Left lung (tissue), 14 donors: ENCODE measurements around the gene HDX. TPM values are rescaled to one million over a fixed set of nuclear protein-coding genes. Genes with fewer than 3 reads are reported as not detected.
"Not testable (repeated sequence)": the region's sequence is repeated elsewhere in the genome, so short reads cannot be mapped to it uniquely, and the experiment has no call there.

Source experiments
- ATAC-seq: fragments of 200-7000 bp; cut with Tn5 transposase; one replicate; pipeline ENCODE4 v1.9.1; 2020; ENCODE audit warnings: moderate library complexity
- DNase-seq, 4 donors: peaks; one replicate each; pipeline ENCODE4 v3.0.0-alpha.2; 2013 to 2020
- H3K27ac ChIP-seq, 2 donors: fragments of 200-600 bp; sonication (generic) in 1 of 2; one replicate each; pipeline versions ENCODE4 v1.5.0 to v1.8.0; 2020 to 2021
- H3K27me3 ChIP-seq, 2 donors: fragments of 200-600 bp; sonication (generic) in 1 of 2; one replicate each; pipeline versions ENCODE4 v1.5.0 to v1.8.0; 2020 to 2021
- H3K36me3 ChIP-seq, 2 donors: fragments of 200-600 bp; sonication (generic) in 1 of 2; one replicate each; pipeline versions ENCODE4 v1.5.0 to v1.8.0; 2020 to 2021
- H3K4me1 ChIP-seq, 2 donors: fragments of 200-600 bp; one replicate each; pipeline ENCODE4 v1.8.0; 2021
- H3K4me3 ChIP-seq, 2 donors: fragments of 200-600 bp; sonication (generic) in 1 of 2; one replicate each; pipeline versions ENCODE4 v1.5.0 to v1.8.0; 2020 to 2021; ENCODE audit warnings: mild to moderate bottlenecking in 1 of 2
- H3K9me3 ChIP-seq, 2 donors: fragments of 200-600 bp; sonication (generic) in 1 of 2; one replicate each; pipeline versions ENCODE4 v1.5.0 to v1.8.0; 2020 to 2021
- CTCF ChIP-seq, 2 donors: fragments of 200-600 bp; sonication (generic) in 1 of 2; IDR thresholded peaks; one replicate each; pipeline versions ENCODE4 v1.5.0 to v1.8.0; 2021; ENCODE audit warnings: antibody characterized with exemption in 2 of 2
- intact Hi-C, 2 donors: fragments of 100-400 bp; cut with DNase I; formaldehyde crosslinking; loops; one replicate each; pipeline versions ENCODE4 v1.11.2 to v1.14.2; 2022
- long read RNA-seq, 12 donors: library from polyadenylated mRNA in 2 of 12; unstranded in 2 of 12; transcript quantifications; one replicate each; pipeline ENCODE4 v2.0.0 and lab custom pipeline, GENCODE V29; 2019 to 2026
- polyA plus RNA-seq, 6 donors: library from polyadenylated mRNA; unstranded; fragments of 120-200 nt; gene quantifications; one replicate each; pipeline ENCODE4 v1.2.1, GENCODE V29; 2013; ENCODE audit not compliant: insufficient read length in 6 of 6
- total RNA-seq, 2 donors: library from RNA; stranded (reverse); fragmentation: NEBNext Ultra II Directional; extraction: Animal tissue kit (Norgen Biotek cat#: 25700); gene quantifications; one replicate each; pipeline ENCODE4 v1.2.1, GENCODE V29; 2021
- donor health status: DM: no; HTN: yes; CAD: no.
- donor health status: DM: no; HTN: no; CAD: no.

The HDX gene
- total RNA-seq, result 1 to 10 TPM; 4.4 to 5.5 TPM
- polyA plus RNA-seq, result 1 to 10 TPM; 6.4 to 7.7 (median 6.9) TPM
- long read RNA-seq, donor 1, partial matches to known transcripts, result 0 of 1 reads
- long read RNA-seq, donor 1, other reads (novel, unspliced or antisense), result 0 of 1 reads
- long read RNA-seq, donor 2, partial matches to known transcripts, result 0 of 1 reads
- long read RNA-seq, donor 2, other reads (novel, unspliced or antisense), result 0 of 1 reads
- long read RNA-seq, donor 3, full-length matches to known transcripts, result 1 of 1 reads
- long read RNA-seq, donor 3, partial matches to known transcripts, result 0 of 1 reads
- long read RNA-seq, donor 3, other reads (novel, unspliced or antisense), result 0 of 1 reads
- long read RNA-seq, donor 4, partial matches to known transcripts, result 2 of 3 reads
- long read RNA-seq, donor 4, other reads (novel, unspliced or antisense), result 1 of 3 reads
- long read RNA-seq, donor 5, result 0 reads
- long read RNA-seq, donor 6, partial matches to known transcripts, result 0 of 1 reads
- long read RNA-seq, donor 6, other reads (novel, unspliced or antisense), result 0 of 1 reads
- long read RNA-seq, donor 7, result 0 reads
- long read RNA-seq, donor 8, partial matches to known transcripts, result 0 of 1 reads
- long read RNA-seq, donor 8, other reads (novel, unspliced or antisense), result 0 of 1 reads
- long read RNA-seq, donor 9, result 0 reads
- long read RNA-seq, donor 10, partial matches to known transcripts, result 0 of 1 reads
- long read RNA-seq, donor 10, other reads (novel, unspliced or antisense), result 1 of 1 reads
- long read RNA-seq, donor 11, full-length matches to known transcripts, result 2 of 2 reads
- long read RNA-seq, donor 11, partial matches to known transcripts, result 0 of 2 reads
- long read RNA-seq, donor 11, other reads (novel, unspliced or antisense), result 0 of 2 reads
- long read RNA-seq, donor 12, full-length matches to known transcripts, result 1 of 1 reads
- long read RNA-seq, donor 12, partial matches to known transcripts, result 0 of 1 reads
- long read RNA-seq, donor 12, other reads (novel, unspliced or antisense), result 0 of 1 reads

- Histone ChIP-seq H3K4me3 (peak within 1 kb of the TSS; percentile 23 to 49), H3K27ac (peak within 1 kb of the TSS; percentile 84 to 91), H3K27me3 (no peaks in the 10 kb centered on the region), H3K36me3 (no peaks in the 10 kb centered on the region), H3K9me3 (no peaks in the 10 kb centered on the region), H3K4me1 (no peaks in the 10 kb centered on the region)
- intact Hi-C loops, result no loop called here
- TF ChIP-seq CTCF (IDR thresholded peaks at IDR 0.05), result no peak
- DNase-seq (peak; percentile 82 to 92 (median 86)), ATAC-seq (peak; percentile 99)
Observed at GRCh38 chrX:84501798-84502628, at the start of gene HDX. HDX (minus strand) TSS chrX:84502453; CDS start chrX:84475397, 27,056 bp downstream.

GRCh38 chrX:84541315-84541714 is 39.1 kb upstream of the HDX start:
- peaks cover 3 to 10% of the 10 kb centered on the region in 2 donors for H3K9me3 ChIP-seq
- H3K4me3 ChIP-seq, ATAC-seq: not testable (repeated sequence)

GRCh38 chrX:84537627-84538026 is 35.4 kb upstream of the HDX start:
- ATAC-seq, H3K9me3 ChIP-seq, intact Hi-C loops, H3K4me1 ChIP-seq, H3K27ac ChIP-seq, H3K36me3 ChIP-seq, H3K4me3 ChIP-seq, H3K27me3 ChIP-seq, DNase-seq: not testable (repeated sequence)

More at GRCh38 chrX:84541315-84541714, 39.1 kb upstream of the HDX start:
- intact Hi-C loops, H3K4me1 ChIP-seq, DNase-seq, H3K27ac ChIP-seq, H3K36me3 ChIP-seq, H3K27me3 ChIP-seq: not testable (repeated sequence)

GRCh38 chrX:84488426-84488825 is 13.8 kb downstream of the HDX start:
- Histone ChIP-seq H3K4me1 (no peaks in the 10 kb centered on the region), H3K27me3 (no peaks in the 10 kb centered on the region), H3K4me3 (no peak overlapping the region), H3K27ac (no peak overlapping the region), H3K36me3 (no peaks in the 10 kb centered on the region), H3K9me3 (peaks cover 0 to 2% of the 10 kb centered on the region in 2 donors)
- ATAC-seq (no peak), DNase-seq (no peak)
- intact Hi-C loops, result no loop called here
- no peak for TF ChIP-seq CTCF (IDR thresholded peaks at IDR 0.05)

GRCh38 chrX:84487365-84488353 is 14.6 kb downstream of the HDX start:
- intact Hi-C loops, result no loop called here
- TF ChIP-seq CTCF (IDR thresholded peaks at IDR 0.05), result no peak
- Histone ChIP-seq H3K27me3 (no peaks in the 10 kb centered on the region), H3K9me3 (peaks cover 0 to 3% of the 10 kb centered on the region in 2 donors), H3K36me3 (no peaks in the 10 kb centered on the region), H3K4me3 (no peak overlapping the region), H3K4me1 (no peaks in the 10 kb centered on the region), H3K27ac (no peak overlapping the region)
- DNase-seq (no peak), ATAC-seq (no peak)
